Gastrocnemius medialis (tissue), 4 donors: ENCODE data around the gene IPCEF1.

Experiments used
- POLR2A ChIP-seq, 2 donors: fragments of 450-650 bp; IDR thresholded peaks; one replicate each; pipeline ENCODE4 v1.6.1; 2017; ENCODE audit warnings: antibody characterized with exemption in 2 of 2, mild to moderate bottlenecking in 2 of 2, moderate library complexity in 2 of 2
- TF ChIP-seq, protein P1 (sequence below), 5 experiments: fragments of 450-650 bp in 3 of 5; fragments of 200-600 bp in 2 of 5; sonication (generic) in 2 of 5; IDR thresholded peaks in 4 of 5; conservative IDR thresholded peaks in 1 of 5; 1 replicate in 4 of 5; 2 replicates in 1 of 5; pipeline ENCODE4 v1.5.1; 2016 to 2019; ENCODE audit warnings: antibody characterized with exemption in 5 of 5, mild to moderate bottlenecking in 3 of 5, moderate library complexity in 3 of 5

DNA sequence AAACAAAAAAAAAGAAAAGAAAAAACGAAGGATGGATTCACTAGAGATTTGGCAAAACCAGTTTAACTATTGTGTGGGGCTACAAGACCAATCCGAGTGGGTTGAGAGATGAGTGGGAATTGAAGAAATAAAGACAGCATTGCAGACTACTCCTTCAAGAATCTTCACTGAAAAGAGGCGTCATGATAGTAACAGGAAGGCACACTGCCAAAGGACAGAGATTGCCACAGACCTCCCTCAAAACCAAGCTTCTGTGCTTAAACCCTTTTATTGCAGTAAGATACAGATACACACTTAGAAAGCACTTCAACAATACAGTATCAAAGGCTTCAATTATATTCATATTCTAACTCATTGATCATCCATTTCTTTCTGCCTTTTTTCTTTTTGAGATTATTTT lies 103.9 kb downstream of the IPCEF1 start:
- TF ChIP-seq, protein P1, sequence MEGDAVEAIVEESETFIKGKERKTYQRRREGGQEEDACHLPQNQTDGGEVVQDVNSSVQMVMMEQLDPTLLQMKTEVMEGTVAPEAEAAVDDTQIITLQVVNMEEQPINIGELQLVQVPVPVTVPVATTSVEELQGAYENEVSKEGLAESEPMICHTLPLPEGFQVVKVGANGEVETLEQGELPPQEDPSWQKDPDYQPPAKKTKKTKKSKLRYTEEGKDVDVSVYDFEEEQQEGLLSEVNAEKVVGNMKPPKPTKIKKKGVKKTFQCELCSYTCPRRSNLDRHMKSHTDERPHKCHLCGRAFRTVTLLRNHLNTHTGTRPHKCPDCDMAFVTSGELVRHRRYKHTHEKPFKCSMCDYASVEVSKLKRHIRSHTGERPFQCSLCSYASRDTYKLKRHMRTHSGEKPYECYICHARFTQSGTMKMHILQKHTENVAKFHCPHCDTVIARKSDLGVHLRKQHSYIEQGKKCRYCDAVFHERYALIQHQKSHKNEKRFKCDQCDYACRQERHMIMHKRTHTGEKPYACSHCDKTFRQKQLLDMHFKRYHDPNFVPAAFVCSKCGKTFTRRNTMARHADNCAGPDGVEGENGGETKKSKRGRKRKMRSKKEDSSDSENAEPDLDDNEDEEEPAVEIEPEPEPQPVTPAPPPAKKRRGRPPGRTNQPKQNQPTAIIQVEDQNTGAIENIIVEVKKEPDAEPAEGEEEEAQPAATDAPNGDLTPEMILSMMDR (IDR thresholded peaks at IDR 0.05 in 4 of 5, conservative IDR thresholded peaks at IDR 0.05 in 1 of 5): no peak
- TF ChIP-seq POLR2A (IDR thresholded peaks at IDR 0.05): no peak
